Stimulated activated CD8-positive, alpha-beta memory T cell treated with anti-CD3 and anti-CD28 coated beads, Interleukin-7, amount 100 ng/mL, for 4 hours (primary cell): ENCODE results near the gene PTTG1IP.

Source experiments
- DNase-seq, 2 donors: peaks; one replicate each; pipeline ENCODE4 v3.0.0-alpha.2; 2020; ENCODE audit warnings: low read depth in 2 of 2

PTTG1IP gene

GRCh38 chr21:44909719-44910118, 36.2 kb upstream of the PTTG1IP start:
- no peak for DNase-seq

GRCh38 chr21:44908908-44909307, 35.4 kb upstream of the PTTG1IP start:
- DNase-seq: no peak

- no peak for DNase-seq
These were observed 34.7 kb upstream of the PTTG1IP start for GRCh38 chr21:44907966-44908895.

GRCh38 chr21:44907225-44907965, 33.9 kb upstream of the PTTG1IP start:
- DNase-seq: no peak

- no peak for DNase-seq
These were observed 32.2 kb upstream of the PTTG1IP start for GRCh38 chr21:44905728-44906090.

GRCh38 chr21:44905016-44905727, 31.7 kb upstream of the PTTG1IP start:
- no peak for DNase-seq

GRCh38 chr21:44904141-44904923, 30.8 kb upstream of the PTTG1IP start:
- DNase-seq: no peak

GRCh38 chr21:44903689-44904088, 30.2 kb upstream of the PTTG1IP start:
- DNase-seq: no peak

GRCh38 chr21:44903050-44903685, 29.7 kb upstream of the PTTG1IP start:
- DNase-seq: no peak

GRCh38 chr21:44902268-44903049, 29.0 kb upstream of the PTTG1IP start:
- no peak for DNase-seq

- DNase-seq: no peak
These were observed 28.0 kb upstream of the PTTG1IP start for GRCh38 chr21:44901391-44902074.

- DNase-seq: no peak
These were observed 27.2 kb upstream of the PTTG1IP start for GRCh38 chr21:44900559-44901251.

GRCh38 chr21:44899768-44900558, 26.5 kb upstream of the PTTG1IP start:
- DNase-seq: no peak

GRCh38 chr21:44898851-44899767, 25.6 kb upstream of the PTTG1IP start:
- DNase-seq: no peak

- no peak for DNase-seq
These were observed 24.6 kb upstream of the PTTG1IP start for GRCh38 chr21:44898011-44898488.

GRCh38 chr21:44897326-44898010, 24.0 kb upstream of the PTTG1IP start:
- no peak for DNase-seq
